Measurements from ENCODE around the gene FOXO3. TPM values are rescaled to one million over a fixed set of nuclear protein-coding genes. Genes with fewer than 3 reads are reported as not detected.

FOXO3 gene
- total and polyA plus RNA-seq, 7 donors: 20.6 to 160 (median 76.5) TPM

- WGBS, 3 donors: 5% methylated on average over 46 of the region's 46 CpGs
- no peaks in the 10 kb centered on the region for H3K27me3 ChIP-seq (ENCODE audit: insufficient read depth in 3 of 3, low read length in 2 of 3)
- H3K4me1 ChIP-seq: peaks cover 41% of the 10 kb centered on the region
- TF ChIP-seq CTCF (IDR thresholded peaks at IDR 0.05): no peak
- H3K36me3 ChIP-seq (ENCODE audit: insufficient read depth in 1 of 2, low read depth in 1 of 2): peaks cover under 1 to 4% of the 10 kb centered on the region in 2 donors
- DNase-seq (peak; percentile 33 to 71), ATAC-seq (no peak)
- H3K4me3 ChIP-seq: peak overlapping the region; percentile 76
- intact Hi-C loops (cut with DNase I): loop anchor here (5.0 kb wide), 4 partner anchors 45 to 220 kb away; no protein-coding TSS in a partner anchor
- H3K27ac ChIP-seq: peak overlapping the region; percentile 95
- no peaks in the 10 kb centered on the region for H3K9me3 ChIP-seq
Measured at GRCh38 chr6:108561742-108562502, 1.2 kb downstream of the FOXO3 start.

GRCh38 chr6:108562503-108562993 lies 1.8 kb downstream of the FOXO3 start:
- no peaks in the 10 kb centered on the region for H3K27me3 ChIP-seq (ENCODE audit: insufficient read depth in 3 of 3, low read length in 2 of 3)
- H3K27ac ChIP-seq: peak overlapping the region; percentile 95
- 4 to 11% (median 5%) methylated on average over 17 of the region's 17 CpGs for WGBS, 3 donors
- peak; percentile 26 to 51 (median 42) for ATAC-seq
- peak; percentile 5 for TF ChIP-seq CTCF (IDR thresholded peaks at IDR 0.05)
- H3K9me3 ChIP-seq: no peaks in the 10 kb centered on the region
- H3K4me3 ChIP-seq: peak overlapping the region; percentile 76
- H3K36me3 ChIP-seq (ENCODE audit: insufficient read depth in 1 of 2, low read depth in 1 of 2): peaks cover 4 to 6% of the 10 kb centered on the region in 2 donors
- H3K4me1 ChIP-seq: peaks cover 41% of the 10 kb centered on the region
- peak; percentile 56 to 80 for DNase-seq
- intact Hi-C loops (cut with DNase I): loop anchor here (5.0 kb wide), 4 partner anchors 45 to 220 kb away; no protein-coding TSS in a partner anchor

GRCh38 chr6:108563292-108563691 lies 2.6 kb downstream of the FOXO3 start:
- no peak for TF ChIP-seq CTCF (IDR thresholded peaks at IDR 0.05)
- no peak for DNase-seq
- Histone ChIP-seq H3K27ac (peak overlapping the region; percentile 95), H3K4me3 (peak overlapping the region; percentile 76), H3K27me3 (ENCODE audit: insufficient read depth in 3 of 3, low read length in 2 of 3) (no peaks in the 10 kb centered on the region), H3K36me3 (ENCODE audit: insufficient read depth in 1 of 2, low read depth in 1 of 2) (peaks cover 4 to 9% of the 10 kb centered on the region in 2 donors), H3K9me3 (no peaks in the 10 kb centered on the region), H3K4me1 (peaks cover 49% of the 10 kb centered on the region)
- intact Hi-C loops (cut with DNase I): loop anchor here (5.0 kb wide), 4 partner anchors 44 to 219 kb away; no protein-coding TSS in a partner anchor
- no peak for ATAC-seq
- WGBS, 3 donors: 21 to 59% (median 32%) methylated on average over 8 of the region's 8 CpGs

- DNase-seq (no peak), ATAC-seq (peak in 1 of 4 donors; percentile 10)
- peak overlapping the region; percentile 95 for H3K27ac ChIP-seq
- peak overlapping the region; percentile 76 for H3K4me3 ChIP-seq
- H3K36me3 ChIP-seq (ENCODE audit: insufficient read depth in 1 of 2, low read depth in 1 of 2): peaks cover 4 to 17% of the 10 kb centered on the region in 2 donors
- peaks cover 57% of the 10 kb centered on the region for H3K4me1 ChIP-seq
- TF ChIP-seq CTCF (IDR thresholded peaks at IDR 0.05): no peak
- no peaks in the 10 kb centered on the region for H3K27me3 ChIP-seq (ENCODE audit: insufficient read depth in 3 of 3, low read length in 2 of 3)
- intact Hi-C loops (cut with DNase I): loop anchor here (5.0 kb wide), 4 partner anchors 43 to 218 kb away; no protein-coding TSS in a partner anchor
- WGBS, 3 donors: 11 to 16% (median 15%) methylated on average over 3 of the region's 3 CpGs
- no peaks in the 10 kb centered on the region for H3K9me3 ChIP-seq
Measured at GRCh38 chr6:108564178-108564577, 3.5 kb downstream of the FOXO3 start.

All from psoas muscle (tissue), 8 donors.